Measurements from ENCODE around the gene TOE1.

TOE1 gene

GRCh38 chr1:45300669-45300997, 39.3 kb upstream of the TOE1 start:
- H2AFZ ChIP-seq (ENCODE audit: low read length), result no peak overlapping the region
- no peaks in the 10 kb centered on the region for H3K9me2 ChIP-seq (ENCODE audit: low read depth, low read length)

GRCh38 chr1:45302505-45303150, 37.3 kb upstream of the TOE1 start:
- TF ChIP-seq CTCF (IDR thresholded peaks at IDR 0.05; ENCODE audit: low read length) (no peak), EZH2 (IDR thresholded peaks at IDR 0.05; ENCODE audit: borderline replicate concordance, low read length) (no peak)
- Histone ChIP-seq H2AFZ (ENCODE audit: low read length) (no peak overlapping the region), H3F3A (ENCODE audit: insufficient read depth, low read length) (no peaks in the 10 kb centered on the region), H3K4me3 (ENCODE audit: low read depth, low read length, poor library complexity, severe bottlenecking) (peak overlapping the region; percentile 71), H3K36me3 (ENCODE audit: insufficient read depth, low read length) (no peaks in the 10 kb centered on the region), H3K27me3 (ENCODE audit: insufficient read depth, low read length) (no peaks in the 10 kb centered on the region), H3K79me2 (ENCODE audit: insufficient read depth, low read length) (no peaks in the 10 kb centered on the region), H3K9me2 (ENCODE audit: low read depth, low read length) (no peaks in the 10 kb centered on the region), H3K9me3 (ENCODE audit: low read length) (no peaks in the 10 kb centered on the region), H3K27ac (ENCODE audit: low read depth, low read length, poor library complexity, severe bottlenecking) (no peak overlapping the region), H3K4me1 (ENCODE audit: insufficient read depth, low read length, severe bottlenecking) (peaks cover 40% of the 10 kb centered on the region), H3K4me2 (ENCODE audit: low read length) (peak overlapping the region; percentile 68), H3K9ac (ENCODE audit: low read length) (peak overlapping the region; percentile 77), H4K20me1 (ENCODE audit: insufficient read depth, low read length) (no peaks in the 10 kb centered on the region)

More at GRCh38 chr1:45300669-45300997, 39.3 kb upstream of the TOE1 start:
- no peaks in the 10 kb centered on the region for H4K20me1 ChIP-seq (ENCODE audit: insufficient read depth, low read length)
- H3K4me1 ChIP-seq (ENCODE audit: insufficient read depth, low read length, severe bottlenecking), result peaks cover 25% of the 10 kb centered on the region
- no peak overlapping the region for H3K9ac ChIP-seq (ENCODE audit: low read length)
- TF ChIP-seq EZH2 (IDR thresholded peaks at IDR 0.05; ENCODE audit: borderline replicate concordance, low read length) (no peak), CTCF (IDR thresholded peaks at IDR 0.05; ENCODE audit: low read length) (no peak)
- no peaks in the 10 kb centered on the region for H3K36me3 ChIP-seq (ENCODE audit: insufficient read depth, low read length)
- no peak overlapping the region for H3K4me2 ChIP-seq (ENCODE audit: low read length)
- no peaks in the 10 kb centered on the region for H3K9me3 ChIP-seq (ENCODE audit: low read length)
- no peaks in the 10 kb centered on the region for H3K79me2 ChIP-seq (ENCODE audit: insufficient read depth, low read length)
- no peaks in the 10 kb centered on the region for H3F3A ChIP-seq (ENCODE audit: insufficient read depth, low read length)
- H3K4me3 ChIP-seq (ENCODE audit: low read depth, low read length, poor library complexity, severe bottlenecking), result no peak overlapping the region
- H3K27me3 ChIP-seq (ENCODE audit: insufficient read depth, low read length), result no peaks in the 10 kb centered on the region
- H3K27ac ChIP-seq (ENCODE audit: low read depth, low read length, poor library complexity, severe bottlenecking), result no peak overlapping the region

- Histone ChIP-seq H3K36me3 (ENCODE audit: insufficient read depth, low read length) (no peaks in the 10 kb centered on the region), H3K9me3 (ENCODE audit: low read length) (no peaks in the 10 kb centered on the region), H3F3A (ENCODE audit: insufficient read depth, low read length) (no peaks in the 10 kb centered on the region), H3K27me3 (ENCODE audit: insufficient read depth, low read length) (no peaks in the 10 kb centered on the region), H3K4me3 (ENCODE audit: low read depth, low read length, poor library complexity, severe bottlenecking) (peak overlapping the region; percentile 71), H4K20me1 (ENCODE audit: insufficient read depth, low read length) (no peaks in the 10 kb centered on the region), H2AFZ (ENCODE audit: low read length) (no peak overlapping the region), H3K4me1 (ENCODE audit: insufficient read depth, low read length, severe bottlenecking) (peaks cover 40% of the 10 kb centered on the region), H3K9me2 (ENCODE audit: low read depth, low read length) (no peaks in the 10 kb centered on the region), H3K79me2 (ENCODE audit: insufficient read depth, low read length) (no peaks in the 10 kb centered on the region), H3K4me2 (ENCODE audit: low read length) (peak overlapping the region; percentile 76), H3K9ac (ENCODE audit: low read length) (peak overlapping the region; percentile 77), H3K27ac (ENCODE audit: low read depth, low read length, poor library complexity, severe bottlenecking) (peak overlapping the region; percentile 69)
- TF ChIP-seq CTCF (IDR thresholded peaks at IDR 0.05; ENCODE audit: low read length) (peak; percentile 83), EZH2 (IDR thresholded peaks at IDR 0.05; ENCODE audit: borderline replicate concordance, low read length) (no peak)
Measured at GRCh38 chr1:45303520-45304310, 36.3 kb upstream of the TOE1 start.

Data from OCI-LY1 (cell line).